ENCODE data around the gene RXRA. TPM values are rescaled to one million over a fixed set of nuclear protein-coding genes. Genes with fewer than 3 reads are reported as not detected.

RXRA gene
- total and polyA plus RNA-seq, 2 of the 4 experiments (the other 2 are of a cell fraction) = 7.5 to 17.9 TPM

- H2BK5ac ChIP-seq (ENCODE audit: low read depth, low read length, poor library complexity, severe bottlenecking) = no peak overlapping the region
- no peaks in the 10 kb centered on the region for H3K27me3 ChIP-seq (ENCODE audit: control insufficient read depth, insufficient read depth, low read length)
- dilution Hi-C loops (cut with HindIII; ENCODE audit: low sequenced_read_pairs, unreplicated experiment) (no loop called here), in situ Hi-C loops (cut with MboI; ENCODE audit: low sequenced_read_pairs) (no loop called here), intact Hi-C loops (cut with micrococcal nuclease) (no loop called here)
- H3K23ac ChIP-seq (ENCODE audit: low read depth, low read length) = no peak overlapping the region
- no peak overlapping the region for H3K4me3 ChIP-seq (ENCODE audit: insufficient read depth, low read depth, low read length)
- no peak overlapping the region for H4K91ac ChIP-seq (ENCODE audit: insufficient read depth, low read depth, low read length)
- BruUV-seq (replicated peaks) = no TSS peak
- no peak overlapping the region for H4K5ac ChIP-seq (ENCODE audit: low read depth, low read length)
- H4K20me1 ChIP-seq (ENCODE audit: insufficient read depth, low read length) = peaks cover 100% of the 10 kb centered on the region
- no peak overlapping the region for H2BK20ac ChIP-seq (ENCODE audit: low read depth, low read length)
- no peak overlapping the region for H3K14ac ChIP-seq (replicated peaks; ENCODE audit: low read depth, low read length)
- no peak overlapping the region for H2AK5ac ChIP-seq (ENCODE audit: low read depth, low read length)
- ChIA-PET POLR2A (ENCODE audit: unreplicated experiment) (no interaction called here), CTCF (interaction anchor here (0.5 kb wide), 1 partner anchor 156 kb away, joined by 3 read pairs; no protein-coding TSS in a partner anchor)
- H2BK120ac ChIP-seq (ENCODE audit: low read depth, low read length) = no peak overlapping the region
- H3K4me2 ChIP-seq (ENCODE audit: low read depth, low read length) = no peak overlapping the region
- H3K4ac ChIP-seq (ENCODE audit: low read depth, low read length) = no peak overlapping the region
- no peak overlapping the region for H3K18ac ChIP-seq (ENCODE audit: low read depth, low read length)
- H3K27ac ChIP-seq (ENCODE audit: insufficient read depth, low read length) = no peak overlapping the region
- peaks cover 38% of the 10 kb centered on the region for H3K9me1 ChIP-seq (ENCODE audit: insufficient read depth, low read length)
- ATAC-seq (ENCODE audit: low read depth) (no peak), DNase-seq (no peak)
- H3K9ac ChIP-seq (ENCODE audit: low read depth, low read length) = no peak overlapping the region
- H3K79me1 ChIP-seq (ENCODE audit: low read depth in 1 of 2, low read length in 2 of 2) = peaks cover 15 to 92% of the 10 kb centered on the region in 2 experiments; a peak in 3 of 4 replicates
- H3K56ac ChIP-seq (ENCODE audit: extremely low read depth, insufficient read depth, low read length) = no peak overlapping the region
- no peaks in the 10 kb centered on the region for H3K9me3 ChIP-seq (ENCODE audit: control insufficient read depth, insufficient read depth, low read length)
- TF ChIP-seq MXI1 (IDR thresholded peaks at IDR 0.05; ENCODE audit: borderline replicate concordance, low read depth, low read length) (no peak), MAZ (IDR thresholded peaks at IDR 0.05; ENCODE audit: borderline replicate concordance, low read depth, low read length) (no peak), NFE2L2 (IDR thresholded peaks at IDR 0.05; ENCODE audit: low read depth, low read length) (no peak), USF2 (IDR thresholded peaks at IDR 0.05; ENCODE audit: low read depth, low read length) (no peak), ELK1 (IDR thresholded peaks at IDR 0.05; ENCODE audit: borderline replicate concordance, low read depth, low read length) (no peak)
- TF ChIP-seq, protein P1, sequence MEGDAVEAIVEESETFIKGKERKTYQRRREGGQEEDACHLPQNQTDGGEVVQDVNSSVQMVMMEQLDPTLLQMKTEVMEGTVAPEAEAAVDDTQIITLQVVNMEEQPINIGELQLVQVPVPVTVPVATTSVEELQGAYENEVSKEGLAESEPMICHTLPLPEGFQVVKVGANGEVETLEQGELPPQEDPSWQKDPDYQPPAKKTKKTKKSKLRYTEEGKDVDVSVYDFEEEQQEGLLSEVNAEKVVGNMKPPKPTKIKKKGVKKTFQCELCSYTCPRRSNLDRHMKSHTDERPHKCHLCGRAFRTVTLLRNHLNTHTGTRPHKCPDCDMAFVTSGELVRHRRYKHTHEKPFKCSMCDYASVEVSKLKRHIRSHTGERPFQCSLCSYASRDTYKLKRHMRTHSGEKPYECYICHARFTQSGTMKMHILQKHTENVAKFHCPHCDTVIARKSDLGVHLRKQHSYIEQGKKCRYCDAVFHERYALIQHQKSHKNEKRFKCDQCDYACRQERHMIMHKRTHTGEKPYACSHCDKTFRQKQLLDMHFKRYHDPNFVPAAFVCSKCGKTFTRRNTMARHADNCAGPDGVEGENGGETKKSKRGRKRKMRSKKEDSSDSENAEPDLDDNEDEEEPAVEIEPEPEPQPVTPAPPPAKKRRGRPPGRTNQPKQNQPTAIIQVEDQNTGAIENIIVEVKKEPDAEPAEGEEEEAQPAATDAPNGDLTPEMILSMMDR (conservative IDR thresholded peaks at IDR 0.05; ENCODE audit: low read depth, low read length) = no peak
- H3K4me1 ChIP-seq (ENCODE audit: control insufficient read depth, insufficient read depth, low read length) = peaks cover 29% of the 10 kb centered on the region
- no peak overlapping the region for H4K8ac ChIP-seq (ENCODE audit: low read depth in 2 of 2, low read length in 2 of 2)
- H2AK9ac ChIP-seq (replicated peaks; ENCODE audit: low read depth, low read length, poor library complexity) = no peak overlapping the region
- no peak overlapping the region for H2AFZ ChIP-seq (replicated peaks; ENCODE audit: low read length, poor library complexity)
- 100% methylated on average over 2 of the region's 9 CpGs; no CpG with 5 or more reads in 1 of the 2 experiments for WGBS, 2 experiments (ENCODE audit: extremely low coverage in 2 of 2, insufficient read length in 1 of 2)
- H3K36me3 ChIP-seq (ENCODE audit: control insufficient read depth, insufficient read depth, low read length) = peaks cover 5% of the 10 kb centered on the region; the same call in 1 of the 2 replicates
- H2BK15ac ChIP-seq (ENCODE audit: low read depth, low read length) = no peak overlapping the region
Observed at GRCh38 chr9:134341306-134341705, 15.1 kb downstream of the RXRA start.
